HUES64 (cell line): Measurements from ENCODE around the gene CHN1.

Source experiments
- H3K27ac ChIP-seq: 2 replicates; pipeline ENCODE4 v1.7.0; 2013; ENCODE audit warnings: low read depth, low read length, inconsistent platforms
- H3K27me3 ChIP-seq: 2 replicates; pipeline ENCODE4 v1.6.1; 2013; ENCODE audit warnings: mild to moderate bottlenecking, low read length; ENCODE audit not compliant: insufficient read depth
- H3K36me3 ChIP-seq: 2 replicates; pipeline ENCODE4 v1.6.1; 2013; ENCODE audit warnings: mild to moderate bottlenecking, low read length; ENCODE audit not compliant: insufficient read depth
- H3K4me1 ChIP-seq: 2 replicates; pipeline ENCODE4 v1.6.1; 2013; ENCODE audit warnings: mild to moderate bottlenecking, low read length, moderate library complexity; ENCODE audit not compliant: insufficient read depth
- H3K4me3 ChIP-seq: 2 replicates; pipeline ENCODE4 v1.5.1; 2013; ENCODE audit warnings: mild to moderate bottlenecking, low read length, moderate library complexity
- H3K9ac ChIP-seq: 2 replicates; pipeline ENCODE4 v1.6.1; 2013; ENCODE audit warnings: mild to moderate bottlenecking, low read depth, low read length
- H3K9me3 ChIP-seq: 2 replicates; pipeline ENCODE4 v1.6.1; 2013; ENCODE audit warnings: low read depth, low read length; ENCODE audit not compliant: insufficient read depth
- WGBS: fragments of 150-250, 120-280 bp; methylation state at CpG from one replicate; pipeline ENCODE4 v1.1.7; 2013; ENCODE audit warnings: missing lambda C conversion rate; 5-methylcytosine and 5-hydroxymethylcytosine counted together

Gene CHN1

DNA sequence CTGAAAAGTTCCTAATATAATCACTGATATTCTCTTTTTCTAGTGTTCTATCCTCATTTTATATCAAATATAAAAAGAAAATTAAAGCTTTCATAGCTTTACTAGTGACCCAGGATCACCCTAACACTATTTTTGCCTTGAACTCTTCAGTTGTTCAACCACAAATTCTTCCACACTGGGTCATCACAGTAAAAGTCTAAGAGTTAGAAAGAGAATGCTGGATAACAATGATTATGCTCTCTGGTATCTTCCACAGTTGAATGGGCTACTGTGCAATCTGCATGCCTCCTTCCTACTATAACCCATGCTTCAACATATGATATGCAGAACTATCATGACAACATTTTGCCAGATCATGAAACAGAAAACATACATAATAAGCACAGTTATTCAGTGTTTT lies 32.3 kb downstream of the CHN1 start:
- no peaks in the 10 kb centered on the region for H3K9me3 ChIP-seq
- no peak overlapping the region for H3K4me3 ChIP-seq
- H3K36me3 ChIP-seq = peaks cover 5% of the 10 kb centered on the region; the same call in 1 of the 2 replicates
- H3K4me1 ChIP-seq = peaks cover 61% of the 10 kb centered on the region
- H3K27me3 ChIP-seq = no peaks in the 10 kb centered on the region
- H3K27ac ChIP-seq = no peak overlapping the region
- H3K9ac ChIP-seq = no peak overlapping the region

DNA sequence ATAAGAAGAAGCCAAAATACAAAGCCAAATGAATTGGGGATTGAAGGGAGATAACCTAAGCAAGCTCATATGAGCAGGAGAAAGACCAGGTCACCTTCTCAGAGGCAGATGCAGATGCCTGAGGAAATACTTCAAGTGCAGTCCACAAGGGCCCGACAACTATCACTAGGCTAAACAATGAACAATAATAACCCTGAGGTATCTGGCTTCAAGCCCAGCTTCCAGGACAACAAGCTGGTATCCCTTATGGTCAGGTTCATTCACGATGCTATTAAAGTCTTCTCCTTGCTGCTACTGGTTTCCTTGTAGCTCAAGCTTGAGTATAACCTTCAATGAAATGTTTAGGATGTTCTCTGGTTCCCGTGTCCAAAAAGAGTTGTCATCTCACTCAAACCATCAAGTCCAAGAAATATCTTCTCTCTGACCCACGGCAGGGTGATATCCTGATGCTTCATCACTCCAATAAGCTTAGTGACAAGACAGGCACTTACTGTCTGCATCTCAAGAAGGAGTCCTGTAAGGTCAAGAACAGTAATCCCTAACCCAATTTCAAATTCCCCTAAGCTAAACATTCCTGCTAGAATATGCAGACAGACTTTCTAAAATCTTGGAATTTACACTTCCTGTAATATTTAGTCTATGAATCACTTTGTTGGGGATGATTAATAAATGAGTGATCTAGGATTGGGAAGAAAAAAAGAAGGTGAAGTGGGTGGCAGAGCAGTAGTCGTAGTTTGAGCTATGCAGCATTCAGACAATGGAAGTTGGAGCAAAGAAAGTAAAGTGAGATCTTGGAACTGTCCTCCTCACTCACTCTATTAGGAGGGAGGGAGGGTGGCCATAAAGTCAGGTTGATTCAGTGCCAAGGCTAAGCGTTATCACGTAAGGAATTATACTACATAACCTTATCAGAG lies 33.1 kb downstream of the CHN1 start:
- Histone ChIP-seq H3K36me3 (peaks cover 5% of the 10 kb centered on the region; the same call in 1 of the 2 replicates), H3K4me3 (no peak overlapping the region), H3K9me3 (no peaks in the 10 kb centered on the region), H3K27me3 (no peaks in the 10 kb centered on the region), H3K27ac (no peak overlapping the region), H3K9ac (no peak overlapping the region), H3K4me1 (peaks cover 60% of the 10 kb centered on the region)
- WGBS = 95% methylated on average over 5 of the region's 7 CpGs

GRCh38 chr2:174970092-174970491 lies 35.1 kb downstream of the CHN1 start:
- 95% methylated on average over 1 of the region's 1 CpG for WGBS
- Histone ChIP-seq H3K4me3 (no peak overlapping the region), H3K36me3 (peaks cover 5% of the 10 kb centered on the region; the same call in 1 of the 2 replicates), H3K27me3 (no peaks in the 10 kb centered on the region), H3K4me1 (peaks cover 69% of the 10 kb centered on the region), H3K9me3 (no peaks in the 10 kb centered on the region), H3K27ac (no peak overlapping the region), H3K9ac (no peak overlapping the region)

DNA sequence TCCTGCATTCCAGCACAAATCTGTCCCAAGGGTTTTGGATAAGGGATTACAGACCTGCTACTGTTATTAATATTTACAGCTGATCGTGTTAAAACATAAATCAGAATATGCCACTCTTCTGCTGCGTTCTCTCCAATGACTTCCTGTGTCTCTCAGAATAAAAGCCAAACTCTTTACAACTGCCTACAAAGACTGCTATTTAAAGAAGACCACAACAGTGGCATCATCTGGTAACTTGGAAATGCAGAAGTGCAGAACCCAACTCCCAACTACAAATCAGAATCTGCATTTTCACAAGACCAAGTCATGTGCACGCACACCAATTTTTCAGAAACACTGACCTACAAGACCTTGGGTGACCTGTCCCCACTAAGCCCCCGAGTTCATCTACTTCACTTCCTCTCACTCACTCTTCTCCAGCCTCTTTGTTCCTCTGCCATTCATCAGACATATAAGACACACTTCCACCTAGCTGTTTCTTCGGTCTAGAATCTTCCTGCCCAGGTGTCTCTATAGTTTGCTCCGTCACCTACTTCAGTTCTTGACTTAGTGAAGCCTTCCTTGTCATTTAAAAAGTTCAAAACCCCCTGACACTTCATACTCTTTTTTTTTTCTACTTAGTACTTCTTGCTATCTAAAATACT lies 36.0 kb downstream of the CHN1 start:
- Histone ChIP-seq H3K4me3 (no peak overlapping the region), H3K4me1 (peaks cover 72% of the 10 kb centered on the region), H3K9me3 (no peaks in the 10 kb centered on the region), H3K9ac (no peak overlapping the region), H3K36me3 (peaks cover 5% of the 10 kb centered on the region; the same call in 1 of the 2 replicates), H3K27me3 (no peaks in the 10 kb centered on the region), H3K27ac (no peak overlapping the region)
- WGBS = 93% methylated on average over 6 of the region's 6 CpGs

- Histone ChIP-seq H3K36me3 (peaks cover 5% of the 10 kb centered on the region; the same call in 1 of the 2 replicates), H3K27ac (peak overlapping the region; percentile 43), H3K9me3 (no peaks in the 10 kb centered on the region), H3K9ac (no peak overlapping the region), H3K4me1 (peaks cover 71% of the 10 kb centered on the region), H3K4me3 (no peak overlapping the region), H3K27me3 (no peaks in the 10 kb centered on the region)
- 100% methylated on average over 3 of the region's 3 CpGs for WGBS
These were observed 37.4 kb downstream of the CHN1 start for GRCh38 chr2:174967691-174968260.

GRCh38 chr2:174967086-174967485 lies 38.1 kb downstream of the CHN1 start:
- H3K9ac ChIP-seq = no peak overlapping the region
- peaks cover 71% of the 10 kb centered on the region for H3K4me1 ChIP-seq
- H3K4me3 ChIP-seq = no peak overlapping the region
- H3K27ac ChIP-seq = peak overlapping the region; percentile 94
- no peaks in the 10 kb centered on the region for H3K27me3 ChIP-seq
- 94% methylated on average over 6 of the region's 6 CpGs for WGBS
- H3K36me3 ChIP-seq = peaks cover 5% of the 10 kb centered on the region; the same call in 1 of the 2 replicates
- H3K9me3 ChIP-seq = no peaks in the 10 kb centered on the region

- Histone ChIP-seq H3K9me3 (no peaks in the 10 kb centered on the region), H3K27me3 (no peaks in the 10 kb centered on the region), H3K36me3 (no peaks in the 10 kb centered on the region), H3K4me1 (peaks cover 71% of the 10 kb centered on the region), H3K27ac (peak overlapping the region; percentile 94), H3K4me3 (no peak overlapping the region), H3K9ac (peak overlapping the region; percentile 27)
- WGBS = 27% methylated on average over 4 of the region's 5 CpGs
These were observed 39.0 kb downstream of the CHN1 start for GRCh38 chr2:174965992-174966744.

- no peaks in the 10 kb centered on the region for H3K27me3 ChIP-seq
- H3K36me3 ChIP-seq = no peaks in the 10 kb centered on the region
- peak overlapping the region; percentile 27; the same call in 1 of the 2 replicates for H3K9ac ChIP-seq
- no peak overlapping the region for H3K4me3 ChIP-seq
- peaks cover 71% of the 10 kb centered on the region for H3K4me1 ChIP-seq
- peak overlapping the region; percentile 94 for H3K27ac ChIP-seq
- no peaks in the 10 kb centered on the region for H3K9me3 ChIP-seq
- WGBS = 59% methylated on average over 3 of the region's 3 CpGs
These were observed 39.6 kb downstream of the CHN1 start for GRCh38 chr2:174965551-174965950.

DNA sequence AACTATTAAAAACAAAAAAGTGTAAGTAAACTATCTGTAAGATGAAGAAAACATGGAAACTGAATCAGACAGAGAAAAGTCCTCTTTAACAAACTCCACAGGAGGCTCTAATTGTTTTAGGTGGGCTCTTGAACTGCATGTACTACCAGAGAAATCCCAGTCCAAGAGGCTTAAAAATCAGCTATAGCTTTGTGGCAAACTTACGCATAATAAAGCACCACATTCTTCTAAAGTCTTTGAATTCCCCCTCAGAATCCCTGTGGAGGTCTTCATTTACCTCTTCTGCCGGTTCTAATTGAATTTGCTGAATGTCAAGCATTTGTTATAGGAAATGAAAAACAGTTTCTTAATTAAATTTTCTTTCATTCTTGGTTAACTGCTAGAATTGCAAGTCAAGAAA lies 40.8 kb downstream of the CHN1 start:
- peak overlapping the region; percentile 60; the same call in 1 of the 2 replicates for H3K9ac ChIP-seq

DNA sequence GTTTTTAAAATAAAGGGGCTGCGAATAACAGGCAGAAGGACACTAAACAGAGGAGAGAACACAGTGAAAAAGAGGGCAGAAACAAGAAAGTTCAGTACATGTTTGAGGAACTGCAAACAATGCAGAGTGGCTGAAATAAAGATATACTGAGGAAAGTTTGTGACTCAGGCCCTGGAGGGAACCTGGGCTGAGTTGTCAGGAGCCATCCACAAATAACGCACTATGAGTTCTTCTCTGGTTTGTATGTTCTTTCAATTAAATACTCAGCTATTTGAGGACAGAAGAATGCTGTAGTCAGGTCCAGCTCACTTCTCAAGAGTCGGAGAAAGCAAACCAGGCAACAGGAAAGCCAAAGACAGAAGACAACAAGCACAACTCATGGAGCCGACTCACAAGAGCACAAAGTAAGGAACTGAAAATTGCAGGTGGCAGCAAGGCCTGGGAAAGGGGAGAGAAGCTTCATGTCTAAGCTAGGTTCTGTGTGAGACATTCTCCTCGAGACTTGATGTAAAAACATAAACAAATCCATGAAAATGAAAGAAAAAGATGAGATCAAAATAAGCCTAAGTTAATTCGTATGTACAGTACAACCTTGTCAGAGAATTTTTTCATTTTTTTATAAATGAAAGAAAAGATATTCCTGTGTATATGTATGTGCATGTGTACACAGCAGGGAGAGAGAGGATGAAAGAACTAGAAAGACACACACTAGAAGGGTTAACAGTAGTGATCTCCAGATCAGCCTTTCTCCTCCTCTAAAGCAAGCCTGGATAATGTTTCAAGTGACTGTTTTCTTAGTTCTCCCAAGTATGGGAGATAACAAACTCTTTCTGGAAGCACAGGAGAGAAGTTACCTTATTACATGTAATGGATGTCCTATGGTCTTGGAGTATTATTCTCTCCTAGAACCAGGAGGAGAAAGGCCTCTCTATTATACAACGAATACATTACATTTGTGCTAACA lies 41.5 kb downstream of the CHN1 start:
- WGBS = 88% methylated on average over 6 of the region's 7 CpGs
- Histone ChIP-seq H3K9ac (peak overlapping the region; percentile 53; the same call in 1 of the 2 replicates), H3K36me3 (no peaks in the 10 kb centered on the region)

More for the DNA sequence above, 40.8 kb downstream of the CHN1 start:
- Histone ChIP-seq H3K4me1 (peaks cover 69% of the 10 kb centered on the region), H3K27me3 (no peaks in the 10 kb centered on the region), H3K27ac (peak overlapping the region; percentile 94), H3K4me3 (peak overlapping the region; percentile 17; the same call in 1 of the 2 replicates), H3K9me3 (no peaks in the 10 kb centered on the region), H3K36me3 (no peaks in the 10 kb centered on the region)
- WGBS = 12% methylated on average over 2 of the region's 2 CpGs

More for the DNA sequence above, 41.5 kb downstream of the CHN1 start:
- Histone ChIP-seq H3K27ac (peak overlapping the region; percentile 94), H3K4me1 (peaks cover 68% of the 10 kb centered on the region), H3K27me3 (no peaks in the 10 kb centered on the region), H3K4me3 (peak overlapping the region; percentile 17; the same call in 1 of the 2 replicates), H3K9me3 (no peaks in the 10 kb centered on the region)
